Neutrophil (primary cell): ENCODE results near the gene PAX3.

Experiments
- H3K27ac ChIP-seq: fragments of 200-600 bp; sonication (generic); 2 replicates; pipeline ENCODE4 v1.5.1; 2016; ENCODE audit warnings: mild to moderate bottlenecking, moderate library complexity
- H3K27me3 ChIP-seq: fragments of 200-600 bp; sonication (generic); 2 replicates; pipeline ENCODE4 v1.6.0; 2016; ENCODE audit warnings: mild to moderate bottlenecking
- H3K36me3 ChIP-seq: fragments of 200-600 bp; sonication (generic); 2 replicates; pipeline ENCODE4 v1.5.1; 2017
- H3K4me1 ChIP-seq, 2 experiments: fragments of 200-600 bp in 1 of 2; sonication (generic) in 1 of 2; 1 replicate in 1 of 2; 2 replicates in 1 of 2; pipeline versions ENCODE4 v1.5.1 to v1.6.1; 2013 to 2016; ENCODE audit warnings: low read depth in 1 of 2, low read length in 1 of 2, mild to moderate bottlenecking in 1 of 2, moderate library complexity in 1 of 2; ENCODE audit not compliant: control insufficient read depth in 1 of 2, insufficient read depth in 1 of 2
- H3K4me3 ChIP-seq, 2 experiments: fragments of 200-600 bp in 1 of 2; sonication (generic) in 1 of 2; 1 replicate in 1 of 2; 2 replicates in 1 of 2; pipeline ENCODE4 v1.5.1; 2013 to 2016; ENCODE audit warnings: low read depth in 1 of 2, low read length in 1 of 2, mild to moderate bottlenecking in 1 of 2, moderate library complexity in 1 of 2
- H3K9me3 ChIP-seq: fragments of 200-600 bp; sonication (generic); 2 replicates; pipeline ENCODE4 v1.5.1; 2016
- TF ChIP-seq, protein P1 (sequence below): fragments of 200-600 bp; sonication (generic); IDR thresholded peaks from 2 replicates; pipeline ENCODE4 v1.5.1; 2016; ENCODE audit warnings: antibody characterized with exemption

PAX3 gene

DNA sequence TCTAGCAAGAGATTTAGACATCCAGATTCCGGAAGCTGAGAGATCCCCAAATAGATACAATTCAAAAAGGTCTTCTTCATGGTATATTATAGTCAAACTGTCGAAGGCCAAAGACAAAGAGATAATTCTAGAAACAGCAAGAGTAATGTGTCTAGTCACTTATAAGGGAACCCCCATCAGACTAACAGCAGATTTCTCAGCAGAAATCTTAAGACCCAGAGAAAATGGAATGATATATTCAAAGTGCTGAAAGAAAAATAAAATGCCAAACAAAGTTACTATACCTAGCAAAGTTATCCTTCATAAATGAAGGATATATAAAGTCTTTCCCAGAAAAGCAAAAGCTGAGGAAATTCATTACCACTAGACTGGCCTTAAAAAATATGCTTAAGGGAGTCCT lies 36.1 kb upstream of the PAX3 start:
- no peaks in the 10 kb centered on the region for H3K9me3 ChIP-seq
- no peak overlapping the region for H3K4me3 ChIP-seq
- peaks cover 11% of the 10 kb centered on the region for H3K27me3 ChIP-seq
- TF ChIP-seq, protein P1, sequence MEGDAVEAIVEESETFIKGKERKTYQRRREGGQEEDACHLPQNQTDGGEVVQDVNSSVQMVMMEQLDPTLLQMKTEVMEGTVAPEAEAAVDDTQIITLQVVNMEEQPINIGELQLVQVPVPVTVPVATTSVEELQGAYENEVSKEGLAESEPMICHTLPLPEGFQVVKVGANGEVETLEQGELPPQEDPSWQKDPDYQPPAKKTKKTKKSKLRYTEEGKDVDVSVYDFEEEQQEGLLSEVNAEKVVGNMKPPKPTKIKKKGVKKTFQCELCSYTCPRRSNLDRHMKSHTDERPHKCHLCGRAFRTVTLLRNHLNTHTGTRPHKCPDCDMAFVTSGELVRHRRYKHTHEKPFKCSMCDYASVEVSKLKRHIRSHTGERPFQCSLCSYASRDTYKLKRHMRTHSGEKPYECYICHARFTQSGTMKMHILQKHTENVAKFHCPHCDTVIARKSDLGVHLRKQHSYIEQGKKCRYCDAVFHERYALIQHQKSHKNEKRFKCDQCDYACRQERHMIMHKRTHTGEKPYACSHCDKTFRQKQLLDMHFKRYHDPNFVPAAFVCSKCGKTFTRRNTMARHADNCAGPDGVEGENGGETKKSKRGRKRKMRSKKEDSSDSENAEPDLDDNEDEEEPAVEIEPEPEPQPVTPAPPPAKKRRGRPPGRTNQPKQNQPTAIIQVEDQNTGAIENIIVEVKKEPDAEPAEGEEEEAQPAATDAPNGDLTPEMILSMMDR = no peak
- H3K4me1 ChIP-seq = peaks cover 0 to 5% of the 10 kb centered on the region in 2 experiments
- no peaks in the 10 kb centered on the region for H3K36me3 ChIP-seq
- no peak overlapping the region for H3K27ac ChIP-seq

DNA sequence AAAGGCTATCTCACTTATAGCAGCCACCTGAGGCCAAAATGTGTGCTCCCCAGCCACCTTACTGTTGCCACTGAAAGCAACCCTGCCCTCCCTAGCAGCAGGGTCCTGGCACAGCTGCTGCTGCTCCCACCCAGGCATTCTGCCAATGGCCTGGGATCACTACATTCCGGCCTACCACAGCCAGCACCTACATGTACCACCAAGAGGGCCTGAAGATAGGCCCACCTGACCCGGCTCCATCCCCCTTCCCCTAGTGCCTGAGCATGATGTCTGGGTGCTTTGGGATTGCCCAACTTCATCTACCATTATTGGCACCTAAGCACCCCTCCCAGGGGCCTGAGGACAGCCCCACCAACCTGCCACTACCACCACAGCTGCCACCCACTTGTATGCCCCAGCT lies 34.6 kb upstream of the PAX3 start:
- Histone ChIP-seq H3K27ac (no peak overlapping the region), H3K27me3 (peaks cover 11% of the 10 kb centered on the region), H3K4me3 (no peak overlapping the region), H3K9me3 (no peaks in the 10 kb centered on the region), H3K4me1 (peaks cover 0 to 5% of the 10 kb centered on the region in 2 experiments), H3K36me3 (no peaks in the 10 kb centered on the region)
- TF ChIP-seq, protein P1 = no peak

DNA sequence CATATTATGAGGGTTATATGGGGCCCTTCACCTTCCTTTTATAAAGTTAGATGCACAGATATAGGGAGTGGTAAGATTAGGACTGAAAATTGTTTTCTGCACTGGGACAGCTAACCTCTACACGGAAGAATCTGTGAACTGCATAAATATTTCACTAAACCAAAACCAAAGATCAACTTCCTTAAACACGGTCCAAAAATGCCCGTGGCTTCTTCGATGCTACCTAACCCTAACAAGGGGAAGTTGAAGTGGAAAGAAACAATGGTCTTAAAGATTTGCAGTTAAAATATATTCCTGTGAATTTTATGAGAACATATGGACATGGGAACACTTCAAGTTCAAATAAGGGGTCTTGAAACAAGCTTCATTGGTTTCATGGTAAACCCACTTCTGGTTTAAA lies 33.3 kb upstream of the PAX3 start:
- Histone ChIP-seq H3K27ac (no peak overlapping the region), H3K4me1 (peaks cover 0 to 5% of the 10 kb centered on the region in 2 experiments), H3K27me3 (peaks cover 18% of the 10 kb centered on the region), H3K36me3 (no peaks in the 10 kb centered on the region), H3K9me3 (no peaks in the 10 kb centered on the region), H3K4me3 (no peak overlapping the region)
- TF ChIP-seq, protein P1 = no peak

DNA sequence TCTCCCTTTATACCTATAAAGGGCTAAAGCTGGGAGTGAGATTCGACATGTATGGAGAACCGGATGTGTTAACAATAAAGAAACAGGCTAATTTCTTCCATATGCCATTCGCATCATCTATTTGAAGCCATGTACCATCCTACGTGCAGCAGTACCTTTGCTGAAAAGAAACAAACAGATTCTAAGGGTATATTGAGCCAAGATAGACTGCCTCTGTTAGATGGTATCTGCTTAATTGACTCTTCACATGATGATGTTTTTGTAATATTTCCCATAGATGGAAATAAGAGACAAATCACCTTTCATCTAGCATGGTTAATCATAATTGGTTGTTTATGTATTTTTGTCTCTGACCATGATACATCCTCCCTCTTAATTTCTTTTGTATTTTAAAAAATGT lies 32.1 kb upstream of the PAX3 start:
- no peaks in the 10 kb centered on the region for H3K9me3 ChIP-seq
- TF ChIP-seq, protein P1 = no peak
- H3K27ac ChIP-seq = no peak overlapping the region
- peaks cover 30% of the 10 kb centered on the region for H3K27me3 ChIP-seq
- no peaks in the 10 kb centered on the region for H3K36me3 ChIP-seq
- H3K4me3 ChIP-seq = no peak overlapping the region
- peaks cover 0 to 5% of the 10 kb centered on the region in 2 experiments for H3K4me1 ChIP-seq

DNA sequence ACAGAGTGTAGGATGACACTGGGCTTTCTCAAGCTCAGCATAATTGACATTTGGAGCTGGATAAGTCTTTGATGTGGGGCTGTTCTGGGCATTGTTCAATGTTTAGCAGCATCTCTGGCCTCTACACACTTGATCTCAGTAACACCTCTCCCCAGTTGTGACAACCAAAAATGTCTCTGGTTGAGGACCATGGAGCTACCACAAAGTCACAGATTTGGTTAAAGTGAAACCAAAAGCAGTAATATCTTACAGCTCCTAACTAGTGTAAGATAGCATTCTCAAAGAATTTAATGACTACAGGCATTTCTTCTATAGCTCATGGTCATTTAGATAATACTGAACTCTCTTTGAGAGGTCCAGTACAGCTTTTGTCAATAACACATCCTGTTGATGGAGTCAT lies 23.4 kb upstream of the PAX3 start:
- Histone ChIP-seq H3K4me1 (peaks cover 17 to 19% of the 10 kb centered on the region in 2 experiments), H3K27ac (no peak overlapping the region), H3K27me3 (peaks cover 92% of the 10 kb centered on the region), H3K9me3 (no peaks in the 10 kb centered on the region), H3K36me3 (no peaks in the 10 kb centered on the region), H3K4me3 (no peak overlapping the region)
- TF ChIP-seq, protein P1 = no peak
